Measurements from ENCODE around the gene KIF26B. TPM values are rescaled to one million over a fixed set of nuclear protein-coding genes. Genes with fewer than 3 reads are reported as not detected.

Gene KIF26B
- total RNA-seq, 4 donors from 2014 or later: 3.6 to 7.0 (median 5.2) TPM

DNA sequence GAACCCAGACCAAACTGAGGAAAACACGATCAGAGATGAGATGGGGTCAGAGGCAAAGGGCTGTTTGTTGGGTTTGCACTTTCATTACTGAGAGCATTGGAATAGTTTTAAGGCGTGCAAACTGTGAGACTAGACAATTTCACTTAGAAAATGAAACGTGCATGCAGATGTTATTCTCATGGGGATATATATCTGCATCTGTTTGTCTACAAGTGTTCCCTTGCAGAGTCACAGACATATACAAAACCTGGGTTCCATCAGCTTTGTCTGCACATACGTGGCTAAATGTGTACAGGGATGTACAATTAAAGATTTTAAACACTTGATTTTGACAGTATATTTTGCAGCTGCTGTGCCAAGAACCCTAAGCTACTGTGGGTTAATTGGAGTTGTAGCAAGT, 355.4 kb downstream of the KIF26B start:
- DNase-seq (ENCODE audit: low spot score in 2 of 2): no peak
- TF ChIP-seq POLR2A (IDR thresholded peaks at IDR 0.05): no peak
- no peak for TF ChIP-seq POLR2AphosphoS5 (IDR thresholded peaks at IDR 0.05)
- TF ChIP-seq EP300 (IDR thresholded peaks at IDR 0.05): no peak
- TF ChIP-seq, protein P1, sequence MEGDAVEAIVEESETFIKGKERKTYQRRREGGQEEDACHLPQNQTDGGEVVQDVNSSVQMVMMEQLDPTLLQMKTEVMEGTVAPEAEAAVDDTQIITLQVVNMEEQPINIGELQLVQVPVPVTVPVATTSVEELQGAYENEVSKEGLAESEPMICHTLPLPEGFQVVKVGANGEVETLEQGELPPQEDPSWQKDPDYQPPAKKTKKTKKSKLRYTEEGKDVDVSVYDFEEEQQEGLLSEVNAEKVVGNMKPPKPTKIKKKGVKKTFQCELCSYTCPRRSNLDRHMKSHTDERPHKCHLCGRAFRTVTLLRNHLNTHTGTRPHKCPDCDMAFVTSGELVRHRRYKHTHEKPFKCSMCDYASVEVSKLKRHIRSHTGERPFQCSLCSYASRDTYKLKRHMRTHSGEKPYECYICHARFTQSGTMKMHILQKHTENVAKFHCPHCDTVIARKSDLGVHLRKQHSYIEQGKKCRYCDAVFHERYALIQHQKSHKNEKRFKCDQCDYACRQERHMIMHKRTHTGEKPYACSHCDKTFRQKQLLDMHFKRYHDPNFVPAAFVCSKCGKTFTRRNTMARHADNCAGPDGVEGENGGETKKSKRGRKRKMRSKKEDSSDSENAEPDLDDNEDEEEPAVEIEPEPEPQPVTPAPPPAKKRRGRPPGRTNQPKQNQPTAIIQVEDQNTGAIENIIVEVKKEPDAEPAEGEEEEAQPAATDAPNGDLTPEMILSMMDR (IDR thresholded peaks at IDR 0.05): no peak
- Histone ChIP-seq H3K36me3 (no peaks in the 10 kb centered on the region), H3K27me3 (peaks cover 11% of the 10 kb centered on the region), H3K4me3 (no peak overlapping the region), H3K4me1 (peaks cover 8% of the 10 kb centered on the region), H3K27ac (no peak overlapping the region), H3K9me3 (no peaks in the 10 kb centered on the region)
- 62% methylated on average over 4 of the region's 4 CpGs for WGBS

DNA sequence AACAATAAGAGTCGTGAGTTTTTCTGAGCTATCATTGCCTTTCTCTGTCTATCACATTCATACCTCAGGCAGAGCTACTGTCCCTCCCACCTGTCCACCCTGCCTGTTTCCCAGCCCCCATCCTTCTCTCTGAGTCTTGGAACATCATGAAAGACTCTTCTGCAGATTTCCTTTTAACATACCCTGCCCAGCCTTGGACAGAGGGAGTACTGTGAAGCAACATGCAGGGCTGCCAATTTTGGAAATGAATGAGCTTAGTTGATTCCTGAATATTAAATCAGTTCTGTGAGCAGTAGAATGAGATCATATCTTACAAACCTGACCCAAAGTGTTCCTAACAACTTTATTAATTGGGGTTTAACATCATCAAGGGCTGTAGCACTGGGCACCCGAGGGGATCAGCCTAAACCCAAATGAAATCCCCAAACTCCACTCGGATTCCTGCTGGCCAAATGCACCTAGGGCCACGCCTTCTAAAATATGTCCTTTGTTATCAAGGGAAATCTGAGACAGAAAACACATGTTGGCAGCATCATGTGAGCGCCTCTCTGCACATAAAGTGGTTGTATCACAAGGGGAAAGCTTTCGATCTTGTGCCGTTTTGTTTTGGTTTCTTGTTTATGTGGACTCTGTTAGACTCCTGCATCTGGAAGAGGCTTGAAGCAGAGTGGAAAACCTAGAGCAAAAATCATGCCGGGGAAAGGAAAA, 357.6 kb downstream of the KIF26B start:
- H3K9me3 ChIP-seq: no peaks in the 10 kb centered on the region
- TF ChIP-seq, protein P1 (IDR thresholded peaks at IDR 0.05): no peak
- TF ChIP-seq EP300 (IDR thresholded peaks at IDR 0.05) (no peak), POLR2A (IDR thresholded peaks at IDR 0.05) (no peak), POLR2AphosphoS5 (IDR thresholded peaks at IDR 0.05) (no peak)
- no peak for DNase-seq (ENCODE audit: low spot score in 2 of 2)
- peaks cover 11% of the 10 kb centered on the region for H3K27me3 ChIP-seq
- 16% methylated on average over 8 of the region's 8 CpGs for WGBS
- peaks cover 8% of the 10 kb centered on the region for H3K4me1 ChIP-seq
- H3K36me3 ChIP-seq: no peaks in the 10 kb centered on the region
- H3K4me3 ChIP-seq: peak overlapping the region; percentile 25
- H3K27ac ChIP-seq: no peak overlapping the region

DNA sequence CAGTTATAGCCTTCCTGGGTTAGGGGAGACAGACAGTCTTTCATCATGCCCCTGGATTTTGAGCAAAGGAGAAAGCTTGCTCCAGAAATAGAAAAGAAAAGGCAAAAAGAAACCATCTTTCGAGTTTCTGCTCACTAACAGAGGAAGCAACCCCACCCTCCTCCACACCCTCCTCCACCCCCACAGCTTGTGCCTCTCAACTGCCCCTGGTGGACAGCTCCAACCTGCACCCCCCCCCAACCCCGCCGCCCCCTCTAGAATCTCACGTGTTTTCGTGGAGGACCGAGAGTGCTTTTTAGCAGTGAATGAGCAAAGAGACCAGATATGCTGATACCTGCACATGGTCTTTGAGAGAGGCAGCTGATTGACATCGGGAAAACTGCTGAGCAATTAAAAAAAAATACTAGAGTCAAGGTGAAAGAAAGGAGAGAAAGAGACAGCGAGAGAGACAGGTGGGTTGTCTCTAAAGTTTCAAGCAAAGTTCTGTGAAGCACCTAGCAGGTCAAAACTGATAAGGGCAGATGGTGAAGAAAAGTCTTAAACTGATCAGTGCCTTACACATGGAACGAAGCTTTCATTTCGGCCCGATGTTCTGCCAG, 358.3 kb downstream of the KIF26B start:
- H3K9me3 ChIP-seq: no peaks in the 10 kb centered on the region
- TF ChIP-seq, protein P1 (IDR thresholded peaks at IDR 0.05): peak in 1 of 2 donors; percentile 18
- TF ChIP-seq POLR2AphosphoS5 (IDR thresholded peaks at IDR 0.05) (no peak), POLR2A (IDR thresholded peaks at IDR 0.05) (no peak), EP300 (IDR thresholded peaks at IDR 0.05) (no peak)
- no peaks in the 10 kb centered on the region for H3K36me3 ChIP-seq
- WGBS: 68% methylated on average over 11 of the region's 11 CpGs
- peak overlapping the region; percentile 25 for H3K4me3 ChIP-seq
- peaks cover 8% of the 10 kb centered on the region for H3K4me1 ChIP-seq
- no peak overlapping the region for H3K27ac ChIP-seq
- DNase-seq (ENCODE audit: low spot score in 2 of 2): no peak
- H3K27me3 ChIP-seq: peaks cover 11% of the 10 kb centered on the region

DNA sequence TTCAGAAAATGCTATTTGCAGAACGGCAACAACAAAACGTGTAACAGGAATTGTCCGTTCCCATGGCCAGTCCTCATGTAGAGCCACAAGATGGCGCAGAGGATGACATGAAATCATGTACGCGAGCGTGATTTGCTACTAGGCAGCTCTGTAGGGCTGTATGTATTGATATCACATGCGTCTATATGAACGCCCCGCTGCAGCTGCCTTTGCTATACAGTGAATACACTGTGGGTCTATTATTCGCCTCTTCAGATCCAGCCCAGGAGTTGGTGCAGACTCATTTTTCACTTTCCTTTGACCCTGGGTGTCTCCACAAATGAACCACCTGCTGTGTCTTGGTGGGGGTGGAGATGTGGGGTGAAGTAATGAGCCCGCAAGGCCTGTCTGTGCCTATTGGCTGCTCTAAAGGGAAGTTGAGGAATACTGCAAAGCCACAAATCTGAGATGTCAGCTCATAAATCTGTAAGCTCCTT, 361.5 kb downstream of the KIF26B start:
- no peak for DNase-seq (ENCODE audit: low spot score in 2 of 2)

DNA sequence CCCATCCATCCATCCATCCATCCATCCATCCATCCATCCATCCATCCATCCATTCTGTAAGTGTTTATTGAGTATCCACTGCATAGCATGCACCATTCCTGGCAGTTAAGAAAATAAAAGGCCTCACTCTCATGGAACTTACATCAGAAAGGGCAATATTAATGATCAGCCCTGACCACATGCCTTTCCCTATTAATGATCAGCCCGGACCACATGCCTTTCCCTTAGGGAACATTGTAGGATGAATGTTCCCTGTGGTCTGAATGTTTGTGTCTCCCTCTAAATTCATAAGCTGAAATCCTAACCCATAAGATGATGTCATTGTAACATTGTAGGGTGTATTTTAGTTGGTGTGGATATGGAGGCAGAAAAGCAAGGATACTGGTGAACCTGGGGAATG, 365.8 kb downstream of the KIF26B start:
- Histone ChIP-seq H3K9me3 (no peaks in the 10 kb centered on the region), H3K27me3 (no peaks in the 10 kb centered on the region), H3K27ac (no peak overlapping the region), H3K4me3 (no peak overlapping the region), H3K36me3 (no peaks in the 10 kb centered on the region), H3K4me1 (no peaks in the 10 kb centered on the region)
- TF ChIP-seq POLR2A (IDR thresholded peaks at IDR 0.05) (no peak), EP300 (IDR thresholded peaks at IDR 0.05) (no peak), POLR2AphosphoS5 (IDR thresholded peaks at IDR 0.05) (no peak)
- TF ChIP-seq, protein P1 (IDR thresholded peaks at IDR 0.05): no peak
- WGBS: 95% methylated on average over 1 of the region's 1 CpG
- DNase-seq (ENCODE audit: low spot score in 2 of 2): no peak

More for the DNA sequence above, 361.5 kb downstream of the KIF26B start:
- Histone ChIP-seq H3K4me1 (peaks cover 8% of the 10 kb centered on the region), H3K27me3 (peaks cover 6% of the 10 kb centered on the region), H3K9me3 (no peaks in the 10 kb centered on the region), H3K4me3 (no peak overlapping the region), H3K36me3 (no peaks in the 10 kb centered on the region), H3K27ac (no peak overlapping the region)
- TF ChIP-seq EP300 (IDR thresholded peaks at IDR 0.05) (no peak), POLR2A (IDR thresholded peaks at IDR 0.05) (no peak), POLR2AphosphoS5 (IDR thresholded peaks at IDR 0.05) (no peak)
- TF ChIP-seq, protein P1 (IDR thresholded peaks at IDR 0.05): no peak
- WGBS: 91% methylated on average over 12 of the region's 12 CpGs

Measured in suprapubic skin (tissue), 4 donors.